ENCODE measurements around the gene SOX6. TPM values are rescaled to one million over a fixed set of nuclear protein-coding genes. Genes with fewer than 3 reads are reported as not detected.
"Not testable (repeated sequence)": the region's sequence is repeated elsewhere in the genome, so short reads cannot be mapped to it uniquely, and the experiment has no call there.

Gene SOX6
- 0.13 and 0.84 TPM in 2 replicates for total RNA-seq (2014; rRNA removed; shearing (Covaris generic))
- polyA plus RNA-seq (2015; cell fraction: cytosol; rRNA removed): 0.45 and 1.2 TPM in 2 replicates
- 0.12 and 0.48 TPM in 2 replicates for polyA plus RNA-seq (2015; cell fraction: nucleus; rRNA removed)

- peak; percentile 25 for DNase-seq (ENCODE audit: low read depth)
These were observed at the start of gene SOX6 for GRCh38 chr11:16356057-16356760. TSS of gene SOX6 (minus strand) at chr11:16356546. CDS start at chr11:16341248, 15,298 bp downstream.

GRCh38 chr11:16404781-16405285 lies 48.5 kb upstream of the SOX6 start:
- no peak for DNase-seq (ENCODE audit: low read depth)

GRCh38 chr11:16403851-16404250 lies 47.5 kb upstream of the SOX6 start:
- no peak for DNase-seq (ENCODE audit: low read depth)

- DNase-seq (ENCODE audit: low read depth): no peak
These were observed 47.1 kb upstream of the SOX6 start for GRCh38 chr11:16403448-16403803.

GRCh38 chr11:16402654-16403447 lies 46.5 kb upstream of the SOX6 start:
- DNase-seq (ENCODE audit: low read depth): no peak

GRCh38 chr11:16397390-16397789 lies 41.0 kb upstream of the SOX6 start:
- DNase-seq (ENCODE audit: low read depth): no peak

GRCh38 chr11:16395601-16396000 lies 39.3 kb upstream of the SOX6 start:
- no peak for DNase-seq (ENCODE audit: low read depth)

- DNase-seq (ENCODE audit: low read depth): no peak
These were observed 38.6 kb upstream of the SOX6 start for GRCh38 chr11:16394947-16395346.

- no peak for DNase-seq (ENCODE audit: low read depth)
These were observed 37.0 kb upstream of the SOX6 start for GRCh38 chr11:16393340-16393739.

GRCh38 chr11:16392616-16393015 lies 36.3 kb upstream of the SOX6 start:
- DNase-seq (ENCODE audit: low read depth): peak; percentile 10

- not testable (repeated sequence) for DNase-seq (ENCODE audit: low read depth)
These were observed 34.5 kb upstream of the SOX6 start for GRCh38 chr11:16390826-16391225.

- no peak for DNase-seq (ENCODE audit: low read depth)
These were observed 28.8 kb upstream of the SOX6 start for GRCh38 chr11:16385099-16385498.

GRCh38 chr11:16382638-16383380 lies 26.5 kb upstream of the SOX6 start:
- DNase-seq (ENCODE audit: low read depth): no peak

GRCh38 chr11:16382186-16382585 lies 25.8 kb upstream of the SOX6 start:
- DNase-seq (ENCODE audit: low read depth): no peak

- no peak for DNase-seq (ENCODE audit: low read depth)
These were observed 24.7 kb upstream of the SOX6 start for GRCh38 chr11:16380941-16381568.

GRCh38 chr11:16378906-16379305 lies 22.6 kb upstream of the SOX6 start:
- no peak for DNase-seq (ENCODE audit: low read depth)

- no peak for DNase-seq (ENCODE audit: low read depth)
These were observed 21.4 kb upstream of the SOX6 start for GRCh38 chr11:16377746-16378145.

GRCh38 chr11:16375664-16376063 lies 19.3 kb upstream of the SOX6 start:
- not testable (repeated sequence) for DNase-seq (ENCODE audit: low read depth)

GRCh38 chr11:16373768-16374167 lies 17.4 kb upstream of the SOX6 start:
- DNase-seq (ENCODE audit: low read depth): no peak

GRCh38 chr11:16372355-16372754 lies 16.0 kb upstream of the SOX6 start:
- no peak for DNase-seq (ENCODE audit: low read depth)

GRCh38 chr11:16367252-16367651 lies 10.9 kb upstream of the SOX6 start:
- no peak for DNase-seq (ENCODE audit: low read depth)
